Mucosa of gallbladder (tissue), 1 donor: ENCODE data around the gene OBP2B. TPM values are rescaled to one million over a fixed set of nuclear protein-coding genes. Genes with fewer than 3 reads are reported as not detected.
A peak's percentile ranks its signal among the peaks of the same experiment; 100 is the strongest.
"Not testable (repeated sequence)": the region's sequence is repeated elsewhere in the genome, so short reads cannot be mapped to it uniquely, and the experiment has no call there.

Experiments used
- DNase-seq: peaks from one replicate; pipeline ENCODE4 v3.0.0-alpha.2; 2020; ENCODE audit warnings: low spot score
- total RNA-seq: library from RNA; stranded (reverse); gene quantifications from one replicate; pipeline ENCODE4 v1.2.1, GENCODE V29; 2021
- donor health status: DM: no; HTN: no; CAD: no.

OBP2B gene
- total RNA-seq, 1 donor from 2014 or later: not detected

DNA sequence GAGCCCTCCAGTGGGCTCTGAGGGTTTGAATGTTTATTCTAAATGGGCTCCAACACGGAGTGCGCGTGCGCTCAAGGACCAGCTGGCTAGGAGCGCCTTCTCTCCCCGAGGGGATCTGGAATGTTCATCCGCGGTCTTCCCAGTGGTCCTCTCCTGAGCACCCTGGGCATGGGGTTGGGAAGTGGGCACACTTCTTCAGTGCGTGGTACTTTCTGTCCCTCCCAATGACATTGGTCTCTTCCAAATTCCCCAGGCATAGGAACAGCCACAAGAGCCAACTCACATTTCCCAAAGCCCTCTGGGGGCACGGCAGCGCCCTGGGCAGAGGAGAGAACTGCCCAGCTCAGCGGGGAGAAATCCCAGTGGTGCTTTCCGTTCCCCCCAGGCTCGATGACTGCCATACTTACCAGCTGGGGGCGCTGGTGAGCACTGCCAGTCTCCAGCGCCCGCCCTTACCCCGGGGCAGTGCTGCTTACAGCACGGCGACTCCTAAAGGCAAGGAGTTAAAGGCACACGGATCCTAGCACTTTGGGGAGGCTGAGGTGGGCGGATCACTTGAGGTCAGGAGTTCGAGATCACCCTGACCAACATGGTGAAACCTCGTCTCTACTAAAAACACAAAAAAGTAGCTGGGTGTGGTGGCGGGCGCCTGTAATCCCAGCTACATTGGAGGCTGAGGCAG is 29.9 kb upstream of the OBP2B start:
- peak; percentile 63 for DNase-seq

DNA sequence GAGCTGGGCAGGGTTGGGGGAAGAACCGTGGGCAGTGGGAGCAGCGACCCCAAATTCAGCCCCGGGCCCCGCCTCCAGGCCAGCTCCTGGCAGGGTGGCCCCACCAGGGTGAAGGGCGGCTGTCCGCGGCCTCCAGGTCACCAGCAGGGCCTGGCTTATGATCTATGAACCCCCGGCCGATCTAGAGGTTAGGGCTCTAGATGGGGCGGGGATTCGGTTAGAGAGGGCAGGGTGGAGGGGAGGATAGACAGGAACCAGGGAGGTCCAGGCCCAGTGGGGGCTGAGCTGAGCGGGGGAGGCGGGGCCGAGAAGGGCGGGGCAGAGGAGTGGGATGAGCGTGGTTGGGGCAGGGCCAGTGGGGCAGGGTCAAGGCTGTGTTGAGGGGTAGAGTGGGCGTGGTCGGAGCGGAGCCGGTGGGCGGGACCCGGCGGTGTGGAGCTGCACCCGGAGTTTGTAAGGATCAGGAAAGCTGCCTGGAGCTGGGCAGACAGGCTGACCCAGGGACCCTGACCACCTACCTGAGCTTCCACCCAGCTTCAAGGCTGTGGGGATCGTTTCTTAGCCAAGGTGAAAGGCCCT is 29.3 kb upstream of the OBP2B start:
- DNase-seq: peak; percentile 53

DNA sequence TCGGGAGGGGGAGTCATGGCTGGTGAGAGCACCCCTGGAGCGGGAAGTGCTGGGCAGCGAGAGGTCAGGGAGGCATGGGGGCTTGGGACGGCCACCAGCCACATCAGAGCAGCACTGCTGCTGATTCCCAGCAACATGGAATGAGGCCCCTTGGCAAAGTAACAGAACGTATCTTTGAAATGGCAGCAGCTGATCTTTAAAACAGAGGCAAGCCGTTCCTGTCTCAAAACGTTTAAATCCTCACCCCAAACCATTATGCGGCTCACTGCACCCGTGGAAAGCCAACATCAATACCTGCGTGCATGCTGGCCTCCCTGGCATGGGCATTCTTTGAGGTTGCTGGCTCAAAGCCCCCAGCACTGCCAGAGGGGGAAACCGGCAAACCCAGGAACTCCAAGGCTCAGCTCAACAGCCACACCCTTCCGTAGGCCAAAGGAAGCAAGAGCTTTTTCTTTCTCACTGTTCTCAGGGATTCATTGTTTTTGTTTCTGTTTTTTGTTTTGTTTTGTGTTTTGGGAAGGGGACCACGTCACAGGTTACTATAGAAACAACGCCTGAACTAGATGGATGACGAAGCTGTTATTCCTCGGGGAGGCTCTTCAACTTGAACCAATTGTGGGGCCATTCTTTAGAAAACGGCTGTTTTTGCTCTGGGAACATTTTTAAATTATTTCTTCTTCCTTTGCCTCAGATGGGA is 28.1 kb upstream of the OBP2B start:
- DNase-seq: no peak

DNA sequence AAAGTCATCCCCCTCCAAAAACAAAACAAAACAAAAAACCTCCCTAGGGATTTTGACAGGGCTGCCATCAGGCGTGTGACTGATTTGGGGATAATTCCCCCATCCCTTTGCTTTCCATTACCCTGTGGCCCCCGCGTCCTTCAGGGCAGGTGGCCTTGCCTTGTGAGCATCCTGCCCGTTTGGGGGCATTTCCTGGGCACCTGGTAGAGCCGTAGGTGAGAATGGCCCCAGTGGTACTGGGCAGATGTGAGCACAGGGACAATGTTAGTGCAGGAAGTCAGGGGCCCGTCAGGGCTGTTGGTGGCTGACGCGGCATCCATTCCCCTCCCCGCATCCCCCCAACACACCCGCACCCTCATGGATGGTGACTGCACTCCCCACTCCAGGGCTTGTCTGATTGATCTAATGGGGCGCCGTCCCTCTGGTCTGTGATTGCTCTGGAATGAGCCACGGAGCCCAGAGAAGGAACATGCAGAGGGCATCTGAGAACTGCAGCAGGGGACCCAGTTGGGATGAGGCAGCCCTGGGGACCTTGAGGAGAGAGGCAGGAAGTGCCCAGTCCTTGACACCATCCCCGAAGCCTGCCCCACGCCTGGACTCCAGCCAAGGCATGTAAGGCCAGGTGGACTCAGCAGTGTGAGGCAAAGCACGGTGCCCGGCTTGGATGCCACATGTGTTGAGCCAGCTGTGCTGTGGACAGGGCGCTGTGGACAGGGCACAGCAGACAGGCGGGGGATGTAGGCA is 27.4 kb upstream of the OBP2B start:
- DNase-seq: not testable (repeated sequence)

DNA sequence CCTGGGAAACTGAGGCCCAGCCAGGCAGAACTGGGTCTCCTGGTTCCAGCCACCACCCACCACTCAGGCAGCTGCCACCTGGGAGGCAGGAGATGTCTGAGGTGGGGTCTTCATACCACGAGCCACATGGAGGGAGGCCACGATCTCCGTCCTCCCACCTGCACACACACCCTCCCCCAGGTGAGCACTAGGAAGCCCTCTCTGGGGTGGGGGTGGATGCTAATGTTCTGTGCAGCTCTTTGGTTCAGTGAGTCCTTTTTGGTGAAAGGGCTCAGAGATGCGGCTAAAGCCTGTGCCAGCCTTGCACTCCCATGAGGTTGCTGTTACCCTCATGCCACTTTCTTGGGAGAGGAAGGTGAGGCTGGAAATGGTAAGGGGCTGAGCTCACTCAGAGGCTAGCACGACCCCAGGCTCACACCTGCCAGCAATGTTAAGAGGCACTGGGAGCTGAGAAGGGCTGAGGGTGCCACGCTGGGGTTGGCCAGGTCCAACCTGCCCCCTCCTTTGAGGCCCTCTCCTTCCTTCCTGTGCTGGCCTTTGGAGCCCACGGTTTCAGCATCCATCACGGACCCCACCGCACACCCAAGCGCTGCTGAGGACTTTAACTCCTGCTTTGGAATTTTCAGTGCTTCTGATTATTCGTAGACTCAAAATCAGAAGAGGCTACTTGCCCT is 26.6 kb upstream of the OBP2B start:
- no peak for DNase-seq

DNA sequence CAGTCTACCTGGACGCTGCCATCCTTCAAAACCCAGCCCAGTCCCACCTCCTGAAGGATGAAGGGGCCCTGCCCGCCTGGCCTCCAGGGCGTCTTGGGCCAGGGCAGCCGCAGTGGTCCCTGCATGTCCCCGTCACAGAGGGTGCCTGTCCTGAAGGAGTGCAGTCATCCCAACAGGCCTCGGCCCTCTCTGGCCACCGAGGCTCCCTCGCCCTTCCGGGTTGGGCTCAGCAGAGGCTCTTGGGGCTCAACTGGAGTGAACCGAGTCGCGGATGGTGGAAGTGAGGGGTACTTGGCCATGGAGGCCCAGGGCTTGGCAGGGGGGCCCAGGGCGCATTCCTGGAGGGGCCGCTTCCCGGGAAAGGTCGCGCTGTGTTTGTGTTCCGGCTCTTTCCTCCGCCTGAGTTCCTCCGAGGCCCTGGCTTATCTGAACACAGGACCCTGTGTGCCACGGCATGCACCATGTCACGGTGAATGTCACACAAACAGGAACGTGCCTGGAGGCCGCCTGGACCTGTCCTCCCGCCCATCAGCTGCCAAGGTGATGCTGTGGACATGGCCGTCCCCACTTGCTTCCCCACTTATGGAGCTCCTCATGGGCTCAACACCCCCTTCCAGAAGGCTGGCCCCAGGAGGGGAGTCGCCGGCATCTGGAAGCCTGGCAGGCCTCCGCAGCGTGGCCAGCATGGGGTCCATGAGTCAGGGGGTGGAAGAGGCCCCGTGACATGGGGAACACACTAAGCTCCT is 25.7 kb upstream of the OBP2B start:
- no peak for DNase-seq

DNA sequence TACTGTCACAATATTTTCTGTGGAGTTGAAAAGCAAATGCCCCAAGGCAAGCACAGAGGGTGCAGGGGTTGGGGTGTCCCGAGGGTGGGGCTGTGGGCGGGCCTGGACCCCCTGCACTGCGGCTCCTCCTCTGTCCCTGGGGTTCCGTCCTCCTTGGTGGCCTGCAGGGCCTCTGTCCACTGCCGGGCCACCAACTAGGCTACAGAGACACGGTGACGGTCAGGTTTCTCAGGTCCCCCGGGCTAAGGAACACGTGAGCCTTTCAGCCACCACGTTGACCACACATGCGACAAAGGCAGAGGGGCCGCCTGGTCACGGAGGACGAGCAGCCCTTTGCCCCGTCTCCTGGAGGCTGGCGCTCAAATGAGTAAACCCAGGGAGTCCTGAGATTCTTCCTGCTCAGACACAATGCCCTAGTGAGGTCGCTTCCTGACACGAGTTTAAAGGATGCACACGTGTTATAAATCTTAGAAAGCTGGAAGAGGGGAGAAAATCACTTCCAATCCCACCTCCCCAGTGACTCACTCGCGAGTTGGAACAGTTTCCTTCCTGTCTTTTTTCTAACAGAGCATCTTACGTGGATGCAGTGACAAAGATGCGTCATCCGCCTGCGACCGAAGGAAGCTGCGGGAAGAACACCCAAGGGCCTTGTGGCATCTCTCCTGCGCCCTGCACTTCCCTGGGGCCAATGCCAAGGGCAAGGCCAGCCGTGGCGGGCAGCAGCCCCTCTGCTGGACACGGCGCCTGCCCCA is 24.8 kb upstream of the OBP2B start:
- no peak for DNase-seq

DNA sequence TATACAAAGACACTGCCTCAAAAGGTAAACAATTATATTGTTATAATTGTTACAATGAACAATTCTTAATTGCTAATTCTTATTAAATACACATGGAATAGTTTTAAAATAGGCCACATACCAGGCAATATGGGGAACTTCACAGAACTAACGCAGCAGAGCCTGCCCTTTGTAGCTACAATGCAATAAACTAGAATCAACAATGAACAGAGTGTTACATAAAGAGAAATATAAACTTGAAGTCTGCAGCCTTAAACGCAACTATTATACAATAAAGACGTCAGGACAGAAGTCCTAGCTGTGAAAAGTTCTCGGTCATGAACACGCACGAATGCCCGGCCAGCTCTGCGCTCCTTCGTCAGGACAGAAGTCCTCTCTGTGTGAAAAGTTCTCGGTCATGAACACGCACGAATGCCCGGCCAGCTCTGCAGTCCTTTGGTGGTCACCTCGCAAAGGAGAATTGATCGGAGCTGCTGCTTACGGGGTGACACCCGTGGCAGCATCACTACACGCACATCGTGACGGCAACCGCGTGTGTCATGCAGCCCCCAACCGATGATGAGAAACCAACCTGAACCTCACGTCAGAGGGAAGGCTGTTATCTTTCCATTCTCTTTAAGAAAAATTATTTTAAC is 23.0 kb upstream of the OBP2B start:
- not testable (repeated sequence) for DNase-seq

DNA sequence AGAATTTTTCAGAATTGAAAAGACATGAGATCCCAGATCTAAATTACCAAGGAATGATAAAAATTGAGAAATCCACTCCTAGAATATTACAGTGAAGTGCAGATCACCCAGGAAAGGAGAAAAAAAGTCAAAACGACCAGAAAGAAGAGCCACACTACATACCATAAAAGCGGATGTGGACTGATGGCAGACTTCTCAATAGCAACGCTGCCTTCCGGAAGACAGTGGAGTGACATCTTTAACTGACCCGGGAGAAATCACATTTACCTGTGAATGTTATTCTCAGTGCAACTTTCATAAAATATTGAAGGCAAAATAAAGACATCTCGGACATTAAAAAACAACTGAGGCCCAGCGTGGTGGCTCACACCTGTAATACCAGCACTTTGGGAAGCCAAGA is 21.5 kb upstream of the OBP2B start:
- not testable (repeated sequence) for DNase-seq

DNA sequence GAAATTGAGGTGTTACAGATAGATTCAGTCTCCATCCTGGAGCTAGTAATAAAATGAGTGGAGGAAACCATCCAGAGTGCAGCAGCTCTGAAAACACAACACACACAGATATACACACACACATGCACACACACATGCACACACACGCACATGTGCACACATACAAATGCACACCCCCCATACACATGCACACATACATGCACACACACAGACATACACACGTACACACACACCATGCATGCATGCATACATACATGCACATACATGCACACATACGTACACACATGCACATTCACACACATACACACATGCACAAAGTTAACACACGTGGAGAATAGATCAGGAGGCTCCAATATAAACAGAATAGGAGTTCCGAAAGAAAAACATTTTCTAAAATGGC is 21.0 kb upstream of the OBP2B start:
- DNase-seq: no peak

DNA sequence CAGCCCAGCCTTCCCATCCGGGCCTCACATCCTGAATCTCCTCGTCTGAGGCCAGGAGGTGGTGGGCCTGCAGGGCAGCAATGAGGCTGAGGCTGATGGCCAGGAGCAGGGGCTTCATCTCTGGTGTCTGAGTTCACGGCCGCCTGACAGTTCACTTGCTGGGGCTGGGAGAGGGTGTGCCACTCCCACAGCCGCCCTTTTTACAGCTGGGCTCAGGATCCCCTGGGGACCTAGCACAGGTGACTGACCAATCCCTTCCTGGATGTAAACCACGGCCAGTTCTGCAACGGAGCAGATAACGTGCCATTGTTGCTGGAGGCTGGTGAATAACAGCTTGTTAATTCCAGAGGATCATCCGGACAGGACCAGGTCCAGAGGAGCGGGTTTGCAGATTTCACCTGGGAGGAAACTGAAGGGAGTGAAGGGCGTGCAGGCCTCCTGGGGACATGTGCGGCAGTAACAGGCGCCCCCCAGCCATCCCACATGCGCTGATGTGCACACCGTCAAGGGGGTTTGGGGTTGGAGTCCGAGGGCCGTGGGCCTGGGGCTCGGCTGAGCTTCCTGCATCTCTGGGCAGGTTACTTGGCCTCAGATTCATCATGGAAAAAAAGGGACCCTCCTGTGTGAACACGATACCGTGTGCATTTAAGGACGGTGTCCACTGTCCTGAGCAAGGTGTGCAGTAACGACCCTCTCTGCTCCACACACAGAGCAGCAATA is 19.6 kb upstream of the OBP2B start:
- DNase-seq: not testable (repeated sequence)

DNA sequence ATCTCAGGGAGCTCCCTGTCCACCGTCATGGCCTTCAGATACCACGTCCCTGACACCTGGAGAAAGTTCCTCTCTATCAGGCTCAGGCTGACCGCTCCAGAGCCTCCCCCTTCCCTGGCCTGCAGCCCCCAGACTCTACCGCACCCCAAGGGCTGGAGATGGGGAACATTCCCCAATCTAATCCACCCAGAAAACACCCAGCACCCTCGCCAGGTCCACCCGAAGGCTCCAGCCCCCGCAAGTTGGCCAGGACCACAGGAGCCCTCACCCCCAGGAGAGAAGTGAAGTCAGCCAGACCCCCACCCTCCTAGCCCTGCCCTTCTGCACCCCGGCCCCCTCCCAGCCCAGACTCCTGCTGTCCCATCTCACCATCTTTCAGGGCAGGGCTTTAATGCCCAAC is 18.9 kb upstream of the OBP2B start:
- DNase-seq: not testable (repeated sequence)

DNA sequence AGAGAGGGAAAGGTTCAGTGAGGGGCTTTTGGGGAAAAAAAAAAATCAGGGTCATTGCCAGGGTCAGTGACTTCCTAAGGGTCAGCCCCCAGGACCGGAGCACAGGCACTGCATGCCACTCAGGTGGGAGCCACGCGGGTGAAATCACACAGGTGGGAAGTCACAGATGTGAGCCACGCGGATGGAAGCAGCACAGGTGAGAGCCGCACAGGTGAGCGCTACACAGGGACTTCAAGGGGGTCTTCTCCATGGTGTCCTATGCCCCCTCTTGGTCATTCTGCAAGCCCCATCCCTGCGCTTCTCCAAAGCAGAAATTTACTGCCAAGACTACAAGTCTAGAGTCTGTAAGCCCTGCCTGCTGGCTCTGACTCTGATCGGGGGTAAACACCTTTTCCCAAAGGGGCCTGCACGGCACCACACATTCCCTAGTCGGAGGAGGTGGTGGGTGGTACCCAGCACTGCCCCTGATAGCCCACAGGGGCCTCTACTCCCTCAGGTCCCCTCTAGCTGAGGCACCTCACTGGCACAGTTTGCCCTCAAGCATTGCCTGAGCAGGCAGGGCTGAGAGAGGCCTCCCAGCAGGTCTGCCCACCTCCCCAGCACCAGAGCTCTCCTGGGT is 18.3 kb upstream of the OBP2B start:
- no peak for DNase-seq

DNA sequence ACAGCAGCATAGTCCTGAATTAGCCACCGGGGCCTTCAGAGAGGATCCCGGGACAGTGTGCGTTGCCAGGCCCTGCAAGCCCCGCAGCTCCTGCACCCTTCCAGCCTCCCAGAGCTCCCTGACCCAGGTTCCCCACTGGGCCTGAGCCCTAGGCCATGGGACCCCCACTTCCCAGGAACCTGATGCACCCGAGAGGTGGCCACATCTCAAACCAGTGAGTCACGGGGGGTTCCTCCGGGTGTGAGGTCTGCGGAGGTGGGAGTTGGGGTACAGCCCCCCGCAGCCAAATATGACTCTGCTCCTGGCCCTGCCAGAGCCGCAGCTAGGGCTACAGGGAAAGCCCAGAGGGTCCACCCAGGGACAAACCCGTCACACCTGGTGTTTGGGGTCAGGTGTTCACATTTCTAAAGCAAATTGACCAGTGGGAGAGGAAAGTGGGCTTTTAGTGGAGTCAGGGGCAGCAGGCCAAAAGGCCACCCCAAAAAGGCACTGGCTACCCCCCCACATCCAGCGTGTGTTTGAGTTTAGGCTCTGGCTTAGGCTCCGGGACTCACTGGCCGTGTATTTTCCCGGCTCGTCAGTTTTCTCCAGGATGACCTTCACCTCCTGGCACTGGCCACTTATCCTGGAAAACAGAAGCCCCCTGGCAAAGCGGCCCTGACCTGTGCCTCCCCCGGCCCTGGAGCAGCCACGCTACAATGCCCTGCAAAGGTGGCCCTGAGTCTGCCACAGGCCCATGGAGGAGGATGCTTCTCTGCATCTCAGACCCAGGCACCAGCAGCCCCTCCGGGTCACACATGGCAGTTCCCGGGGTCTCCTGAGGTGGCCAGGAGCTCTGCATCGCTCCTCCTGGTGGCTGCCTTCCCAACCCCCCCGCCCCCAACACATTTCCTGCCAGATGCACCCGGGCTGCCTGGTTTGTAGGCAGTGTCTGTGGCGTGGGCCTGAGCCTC is 17.4 kb upstream of the OBP2B start:
- DNase-seq: no peak

DNA sequence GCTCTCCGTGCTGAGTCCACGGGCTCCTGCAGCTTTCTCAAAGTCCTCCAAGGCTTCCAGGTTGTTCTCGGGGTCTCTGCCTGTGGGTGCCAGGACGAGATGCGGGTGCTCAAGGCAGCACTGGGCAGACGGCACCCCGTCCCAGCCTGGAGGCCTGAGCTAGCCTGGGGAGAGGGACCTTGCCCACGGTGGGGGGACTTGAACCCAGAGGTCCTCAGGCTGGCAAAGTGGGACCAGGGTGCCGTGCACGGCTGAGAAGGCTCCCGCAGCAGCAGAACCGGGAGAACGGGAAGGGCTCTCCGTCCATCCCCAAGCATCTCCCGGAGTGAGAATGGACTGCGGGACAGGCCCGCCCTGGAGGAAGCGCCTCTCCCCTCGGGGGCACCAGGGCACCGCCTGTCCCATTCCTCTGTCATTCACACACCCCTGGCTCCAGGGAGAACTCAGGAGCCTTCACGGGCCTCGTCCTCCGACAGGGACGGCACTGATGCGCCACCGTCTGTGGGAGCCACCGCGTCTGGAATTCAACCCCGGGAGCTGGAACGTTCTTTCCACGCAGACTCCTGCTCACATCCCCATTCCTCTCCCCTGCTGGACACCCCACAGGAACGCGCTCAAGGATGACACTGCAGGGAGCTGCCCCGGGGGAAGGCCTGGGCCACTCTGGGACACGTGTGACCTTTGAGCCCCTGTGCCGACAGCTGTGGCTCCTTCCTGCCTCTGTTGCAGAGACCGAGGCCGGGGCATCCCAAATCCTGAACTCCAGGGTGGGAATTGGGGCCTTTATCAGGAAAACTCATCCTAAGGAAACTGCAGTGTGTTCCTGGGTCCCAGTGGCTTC is 16.3 kb upstream of the OBP2B start:
- no peak for DNase-seq

DNA sequence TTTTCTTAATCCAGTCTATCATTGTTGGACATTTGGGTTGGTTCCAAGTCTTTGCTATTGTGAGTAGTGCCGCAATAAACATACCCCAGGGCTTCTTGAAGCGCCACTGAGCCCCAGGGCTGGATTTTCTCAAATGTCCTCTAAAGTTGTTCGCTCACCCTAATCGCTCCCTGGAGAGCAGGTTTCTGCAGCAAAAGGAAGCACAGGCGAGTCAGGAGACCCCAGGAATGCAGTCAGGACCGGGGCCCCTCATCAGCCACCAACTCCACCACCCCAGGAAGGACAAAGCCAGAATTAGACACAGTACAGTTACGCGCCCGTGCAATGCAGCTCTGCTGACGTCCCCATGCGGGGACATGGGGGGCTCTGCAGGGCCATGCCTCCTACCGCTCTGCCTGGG is 15.7 kb upstream of the OBP2B start:
- no peak for DNase-seq
